SK-N-SH (cell line): Measurements from ENCODE around the gene BTBD9. TPM values are rescaled to one million over a fixed set of nuclear protein-coding genes. Genes with fewer than 3 reads are reported as not detected.
A peak's percentile ranks its signal among the peaks of the same experiment; 100 is the strongest.

Experiments
- CTCF ChIA-PET: fragments of 300-600, 350-600 bp; formaldehyde crosslinking; extraction: SDS; loops from one replicate; lab custom pipeline; 2021; lab: Yijun Ruan, JAX
- POLR2A ChIA-PET: fragments of 350-600 bp; sonication (Branson Sonifier 250); formaldehyde crosslinking; extraction: SDS; loops from one replicate; lab custom pipeline; 2020; ENCODE audit warnings: antibody characterized with exemption, inconsistent platforms; lab: Yijun Ruan, JAX
- DNase-seq: peaks from one replicate; pipeline ENCODE4 v3.0.0; 2012
- H2AFZ ChIP-seq: fragments of 200-600 bp; sonication (generic); 2 replicates; pipeline ENCODE4 v1.8.1; 2016; ENCODE audit warnings: antibody characterized with exemption, mild to moderate bottlenecking, low read depth
- H3F3A ChIP-seq: fragments of 200-600 bp; sonication (generic); replicated peaks from 2 replicates; pipeline ENCODE3; 2016; ENCODE audit warnings: antibody characterized with exemption, mild to moderate bottlenecking; ENCODE audit not compliant: insufficient read depth
- H3K27ac ChIP-seq, 2 experiments: fragments of 200-500 bp in 1 of 2; fragments of 200-600 bp in 1 of 2; sonication (Bioruptor generic) in 1 of 2; sonication (generic), shearing (Covaris generic) in 1 of 2; 2 replicates each; pipeline versions ENCODE4 v1.5.1 to v1.6.1; 2014 to 2016; ENCODE audit warnings: low read depth in 2 of 2, inconsistent platforms in 1 of 2, low read length in 1 of 2, mild to moderate bottlenecking in 1 of 2, mixed read lengths in 1 of 2
- H3K27me3 ChIP-seq: fragments of 200-600 bp; sonication (generic), shearing (Covaris generic); 2 replicates; pipeline ENCODE4 v1.6.1; 2016; ENCODE audit warnings: mixed run types; ENCODE audit not compliant: insufficient read depth
- H3K36me3 ChIP-seq, 2 experiments: fragments of 200-500 bp in 1 of 2; fragments of 200-600 bp in 1 of 2; sonication (Bioruptor generic) in 1 of 2; sonication (generic) in 1 of 2; replicated peaks in 1 of 2; 2 replicates each; pipeline versions ENCODE3 to v1.5.1; 2014 to 2016; ENCODE audit warnings: low read length in 1 of 2, mild to moderate bottlenecking in 1 of 2; ENCODE audit not compliant: insufficient read depth in 2 of 2, control insufficient read depth in 1 of 2
- H3K4me1 ChIP-seq, 2 experiments: fragments of 200-500 bp in 1 of 2; fragments of 200-600 bp in 1 of 2; sonication (Bioruptor generic) in 1 of 2; sonication (generic), shearing (Covaris generic) in 1 of 2; 2 replicates each; pipeline versions ENCODE4 v1.5.1 to v1.6.1; 2014 to 2016; ENCODE audit warnings: low read depth in 1 of 2, low read length in 1 of 2, mixed run types in 1 of 2; ENCODE audit not compliant: insufficient read depth in 2 of 2, control insufficient read depth in 1 of 2
- H3K4me2 ChIP-seq: fragments of 200-600 bp; sonication (generic), shearing (Covaris generic); 2 replicates; pipeline ENCODE4 v1.6.1; 2017; ENCODE audit warnings: mixed run types
- H3K4me3 ChIP-seq, 2 experiments: fragments of 200-500 bp in 1 of 2; fragments of 200-600 bp in 1 of 2; sonication (Bioruptor generic) in 1 of 2; sonication (generic), shearing (Covaris generic) in 1 of 2; 2 replicates each; pipeline versions ENCODE4 v1.5.1 to v1.8.1; 2014 to 2016; ENCODE audit warnings: low read depth in 2 of 2, inconsistent platforms in 1 of 2, low read length in 1 of 2, mild to moderate bottlenecking in 1 of 2, mixed read lengths in 1 of 2, moderate library complexity in 1 of 2
- H3K79me2 ChIP-seq: fragments of 200-600 bp; sonication (generic); 2 replicates; pipeline ENCODE4 v1.8.1; 2017; ENCODE audit warnings: mild to moderate bottlenecking; ENCODE audit not compliant: insufficient read depth
- H3K9ac ChIP-seq: fragments of 200-600 bp; sonication (generic); 2 replicates; pipeline ENCODE4 v1.6.1; 2017; ENCODE audit warnings: mixed run types
- H3K9me2 ChIP-seq: fragments of 200-600 bp; sonication (generic); 2 replicates; pipeline ENCODE4 v1.6.1; 2017; ENCODE audit warnings: mixed run types
- H3K9me3 ChIP-seq: fragments of 200-600 bp; sonication (generic); 2 replicates; pipeline ENCODE4 v1.6.1; 2017; ENCODE audit warnings: mixed run types, mild to moderate bottlenecking, moderate library complexity
- H4K20me1 ChIP-seq: fragments of 200-600 bp; sonication (generic); 2 replicates; pipeline ENCODE4 v1.6.1; 2017; ENCODE audit warnings: mild to moderate bottlenecking, mixed run types; ENCODE audit not compliant: insufficient read depth
- CHD2 ChIP-seq: fragments of 150-350 bp; IDR thresholded peaks from 2 replicates; pipeline ENCODE4 v1.6.1; 2018; ENCODE audit warnings: low read length; ENCODE audit not compliant: partially characterized antibody
- ELF1 ChIP-seq: IDR thresholded peaks from 2 replicates; pipeline ENCODE4 v1.4.0; 2012
- EZH2phosphoT487 ChIP-seq: fragments of 200-600 bp; sonication (generic); IDR thresholded peaks from 2 replicates; pipeline ENCODE4 v1.6.1; 2017; ENCODE audit warnings: low read depth, mixed run types, mild to moderate bottlenecking, antibody characterized with exemption, moderate library complexity, borderline replicate concordance
- FOSL2 ChIP-seq: IDR thresholded peaks from 2 replicates; pipeline ENCODE4 v1.4.0; 2012; ENCODE audit warnings: low read depth, mild to moderate bottlenecking, moderate library complexity, borderline replicate concordance
- GATA2 ChIP-seq: sonication (generic); formaldehyde crosslinking; IDR thresholded peaks from 2 replicates; pipeline ENCODE4 v1.5.0; 2020; ENCODE audit warnings: mild to moderate bottlenecking, missing genetic modification reagents
- NFIC ChIP-seq: IDR thresholded peaks from 2 replicates; pipeline ENCODE4 v1.4.0; 2012; ENCODE audit warnings: borderline replicate concordance
- POLR2AphosphoS5 ChIP-seq: IDR thresholded peaks from 2 replicates; pipeline ENCODE4 v1.6.1; 2012; ENCODE audit warnings: low read depth, low read length
- RAD21 ChIP-seq: IDR thresholded peaks from 2 replicates; pipeline ENCODE4 v1.6.1; 2012; ENCODE audit warnings: mild to moderate bottlenecking, low read length
- RFX5 ChIP-seq: IDR thresholded peaks from 2 replicates; pipeline ENCODE4 v1.6.1; 2012; ENCODE audit warnings: mild to moderate bottlenecking, improper control_type of control experiment, low read length
- WGBS: methylation state at CpG from one replicate; pipeline ENCODE4 v1.1.6; 2017; ENCODE audit warnings: low lambda C conversion rate; 5-methylcytosine and 5-hydroxymethylcytosine counted together
- polyA plus RNA-seq, 3 experiments: library from polyadenylated mRNA; depleted of rRNA; stranded (reverse); fragments of >200 nt; gene quantifications; 2 replicates each; pipeline ENCODE4 v1.2.3, GENCODE V29; 2012
- TF ChIP-seq, protein P1 (sequence below): fragments of 200-600 bp; sonication (generic); IDR thresholded peaks from 2 replicates; pipeline ENCODE4 v1.6.1; 2017; ENCODE audit warnings: antibody characterized with exemption, mild to moderate bottlenecking, moderate library complexity
- TF ChIP-seq, protein P2 (sequence below): IDR thresholded peaks from 2 replicates; pipeline ENCODE4 v1.4.0; 2012; ENCODE audit warnings: low read depth
- TF ChIP-seq, protein P3 (sequence below): fragments of 150-350 bp; IDR thresholded peaks from 2 replicates; pipeline ENCODE4 v1.6.1; 2017; ENCODE audit warnings: antibody characterized with exemption, low read length, low read depth, borderline replicate concordance
- TF ChIP-seq, protein P4 (sequence below): IDR thresholded peaks from 2 replicates; pipeline ENCODE4; 2012
- TF ChIP-seq, protein P5 (sequence below): IDR thresholded peaks from 2 replicates; pipeline ENCODE4 v1.4.0; 2012; ENCODE audit warnings: low read depth, borderline replicate concordance

BTBD9 gene
- polyA plus RNA-seq, 1 of the 3 experiments (the other 2 are of a cell fraction), result 2.2 TPM

DNA sequence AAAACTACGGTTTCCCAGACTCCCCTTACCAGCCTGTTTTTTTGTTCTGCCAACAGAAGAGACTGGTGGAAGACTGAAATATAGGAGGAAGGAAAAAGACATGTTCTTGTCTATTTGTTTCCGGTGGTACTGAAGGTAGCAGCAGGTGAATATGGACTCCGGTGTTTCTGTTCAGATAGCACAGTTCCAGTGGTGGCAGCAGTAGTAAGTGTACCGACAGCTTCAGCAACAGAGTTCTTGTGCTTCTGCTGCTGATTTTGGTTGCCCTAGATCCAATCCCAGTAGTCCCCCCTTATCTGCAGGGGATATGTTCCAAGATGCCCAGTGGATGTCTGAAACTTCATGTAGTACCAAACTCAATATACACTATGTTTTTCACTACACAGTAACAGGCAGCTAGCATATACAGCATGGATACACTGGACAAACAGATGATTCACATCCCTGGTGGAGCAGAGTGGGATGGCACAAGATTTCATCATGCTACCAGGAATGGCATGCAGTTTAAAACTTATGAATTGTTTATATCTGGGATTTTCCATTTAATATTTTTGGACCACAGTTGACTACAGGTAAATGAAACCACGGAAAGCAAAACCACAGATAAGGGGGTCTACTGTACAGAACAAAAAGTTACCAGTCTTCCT is 301.8 kb downstream of the BTBD9 start (continued):
- TF ChIP-seq, protein P1, sequence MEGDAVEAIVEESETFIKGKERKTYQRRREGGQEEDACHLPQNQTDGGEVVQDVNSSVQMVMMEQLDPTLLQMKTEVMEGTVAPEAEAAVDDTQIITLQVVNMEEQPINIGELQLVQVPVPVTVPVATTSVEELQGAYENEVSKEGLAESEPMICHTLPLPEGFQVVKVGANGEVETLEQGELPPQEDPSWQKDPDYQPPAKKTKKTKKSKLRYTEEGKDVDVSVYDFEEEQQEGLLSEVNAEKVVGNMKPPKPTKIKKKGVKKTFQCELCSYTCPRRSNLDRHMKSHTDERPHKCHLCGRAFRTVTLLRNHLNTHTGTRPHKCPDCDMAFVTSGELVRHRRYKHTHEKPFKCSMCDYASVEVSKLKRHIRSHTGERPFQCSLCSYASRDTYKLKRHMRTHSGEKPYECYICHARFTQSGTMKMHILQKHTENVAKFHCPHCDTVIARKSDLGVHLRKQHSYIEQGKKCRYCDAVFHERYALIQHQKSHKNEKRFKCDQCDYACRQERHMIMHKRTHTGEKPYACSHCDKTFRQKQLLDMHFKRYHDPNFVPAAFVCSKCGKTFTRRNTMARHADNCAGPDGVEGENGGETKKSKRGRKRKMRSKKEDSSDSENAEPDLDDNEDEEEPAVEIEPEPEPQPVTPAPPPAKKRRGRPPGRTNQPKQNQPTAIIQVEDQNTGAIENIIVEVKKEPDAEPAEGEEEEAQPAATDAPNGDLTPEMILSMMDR, result peak; percentile 37
- TF ChIP-seq POLR2AphosphoS5 (no peak), RAD21 (no peak)

DNA sequence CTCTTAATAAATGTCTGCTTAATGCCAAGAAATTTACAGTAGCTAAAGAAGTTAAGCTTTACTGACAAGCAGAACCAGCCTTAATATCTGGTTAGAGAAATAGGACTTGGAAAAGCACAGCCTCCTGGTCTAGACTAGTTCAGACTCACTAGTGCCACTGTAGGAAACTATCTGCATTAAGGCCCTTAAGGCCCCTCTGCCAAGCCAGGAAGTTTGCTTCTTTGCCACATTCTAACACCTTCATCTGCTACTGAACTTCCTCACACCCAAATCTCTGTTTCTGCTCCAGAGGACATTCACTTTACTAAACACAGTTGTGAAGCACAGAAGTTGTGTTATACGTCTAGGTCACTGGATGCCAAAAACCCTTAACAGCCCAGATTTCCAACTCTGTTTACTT is 302.8 kb downstream of the BTBD9 start:
- H2AFZ ChIP-seq, result no peak overlapping the region
- ChIA-PET CTCF (interaction anchor here (1.2 kb wide), 1 partner anchor 157 kb away, joined by 3 read pairs; no protein-coding TSS in a partner anchor), POLR2A (no interaction called here)

More for the DNA sequence above, 302.8 kb downstream of the BTBD9 start:
- H3K4me3 ChIP-seq, result no peak overlapping the region
- H3K79me2 ChIP-seq, result no peaks in the 10 kb centered on the region
- no peak overlapping the region for H3K4me2 ChIP-seq
- H3K27me3 ChIP-seq, result no peaks in the 10 kb centered on the region
- H3K9ac ChIP-seq, result no peak overlapping the region
- no peak overlapping the region for H3K27ac ChIP-seq
- no peak for DNase-seq
- no peaks in the 10 kb centered on the region for H3K36me3 ChIP-seq
- H3K9me2 ChIP-seq, result no peaks in the 10 kb centered on the region
- no peaks in the 10 kb centered on the region for H3K9me3 ChIP-seq
- H4K20me1 ChIP-seq, result no peaks in the 10 kb centered on the region
- no peaks in the 10 kb centered on the region for H3F3A ChIP-seq
- 94% methylated on average over 1 of the region's 1 CpG for WGBS
- H3K4me1 ChIP-seq, result peaks cover 0 to 5% of the 10 kb centered on the region in 2 experiments; a peak in 2 of 4 replicates
- TF ChIP-seq NFIC (no peak), GATA2 (CRISPR knock-in tag) (no peak), ELF1 (no peak), FOSL2 (no peak), RFX5 (no peak), CHD2 (no peak), EZH2phosphoT487 (no peak), POLR2AphosphoS5 (no peak)
- TF ChIP-seq, protein P2, sequence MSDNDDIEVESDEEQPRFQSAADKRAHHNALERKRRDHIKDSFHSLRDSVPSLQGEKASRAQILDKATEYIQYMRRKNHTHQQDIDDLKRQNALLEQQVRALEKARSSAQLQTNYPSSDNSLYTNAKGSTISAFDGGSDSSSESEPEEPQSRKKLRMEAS, result no peak
- TF ChIP-seq, protein P3, sequence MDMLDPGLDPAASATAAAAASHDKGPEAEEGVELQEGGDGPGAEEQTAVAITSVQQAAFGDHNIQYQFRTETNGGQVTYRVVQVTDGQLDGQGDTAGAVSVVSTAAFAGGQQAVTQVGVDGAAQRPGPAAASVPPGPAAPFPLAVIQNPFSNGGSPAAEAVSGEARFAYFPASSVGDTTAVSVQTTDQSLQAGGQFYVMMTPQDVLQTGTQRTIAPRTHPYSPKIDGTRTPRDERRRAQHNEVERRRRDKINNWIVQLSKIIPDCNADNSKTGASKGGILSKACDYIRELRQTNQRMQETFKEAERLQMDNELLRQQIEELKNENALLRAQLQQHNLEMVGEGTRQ, result no peak
- TF ChIP-seq, protein P4, sequence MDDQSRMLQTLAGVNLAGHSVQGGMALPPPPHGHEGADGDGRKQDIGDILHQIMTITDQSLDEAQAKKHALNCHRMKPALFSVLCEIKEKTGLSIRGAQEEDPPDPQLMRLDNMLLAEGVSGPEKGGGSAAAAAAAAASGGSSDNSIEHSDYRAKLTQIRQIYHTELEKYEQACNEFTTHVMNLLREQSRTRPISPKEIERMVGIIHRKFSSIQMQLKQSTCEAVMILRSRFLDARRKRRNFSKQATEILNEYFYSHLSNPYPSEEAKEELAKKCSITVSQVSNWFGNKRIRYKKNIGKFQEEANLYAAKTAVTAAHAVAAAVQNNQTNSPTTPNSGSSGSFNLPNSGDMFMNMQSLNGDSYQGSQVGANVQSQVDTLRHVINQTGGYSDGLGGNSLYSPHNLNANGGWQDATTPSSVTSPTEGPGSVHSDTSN, result no peak
- TF ChIP-seq, protein P5, sequence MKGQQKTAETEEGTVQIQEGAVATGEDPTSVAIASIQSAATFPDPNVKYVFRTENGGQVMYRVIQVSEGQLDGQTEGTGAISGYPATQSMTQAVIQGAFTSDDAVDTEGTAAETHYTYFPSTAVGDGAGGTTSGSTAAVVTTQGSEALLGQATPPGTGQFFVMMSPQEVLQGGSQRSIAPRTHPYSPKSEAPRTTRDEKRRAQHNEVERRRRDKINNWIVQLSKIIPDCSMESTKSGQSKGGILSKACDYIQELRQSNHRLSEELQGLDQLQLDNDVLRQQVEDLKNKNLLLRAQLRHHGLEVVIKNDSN, result no peak
